ENCODE results near the gene MARK1. TPM values are rescaled to one million over a fixed set of nuclear protein-coding genes. Genes with fewer than 3 reads are reported as not detected.

Gene MARK1
- total RNA-seq, 1 experiment from 2014 or later: 17.8 TPM

DNA sequence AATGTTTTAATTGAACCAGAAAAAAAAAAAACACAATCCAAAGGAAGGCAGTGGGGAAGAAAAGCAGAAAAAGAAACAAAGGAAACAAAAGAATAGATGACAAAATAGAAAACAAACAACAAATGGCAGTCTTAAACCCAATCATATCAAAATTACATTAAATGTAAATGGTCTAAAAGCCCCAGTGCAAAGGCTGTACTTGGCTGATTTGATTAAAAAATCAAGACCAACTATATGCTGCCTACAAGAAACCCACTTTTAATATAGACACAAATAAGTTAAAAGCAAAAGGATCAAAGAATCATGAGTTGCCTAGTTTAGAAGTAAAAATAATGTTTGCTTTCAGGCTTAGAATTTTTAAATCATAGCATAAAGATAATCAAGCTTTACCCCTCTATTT, 142.4 kb downstream of the MARK1 start:
- H3T11ph ChIP-seq (ENCODE audit: low read length): no peak overlapping the region
- H3K4ac ChIP-seq (ENCODE audit: low read depth, low read length): no peak overlapping the region
- no peaks in the 10 kb centered on the region for H3K27me3 ChIP-seq (ENCODE audit: insufficient read depth, low read length)
- H2BK15ac ChIP-seq (ENCODE audit: low read depth, low read length): no peak overlapping the region
- H3K4me2 ChIP-seq (ENCODE audit: insufficient read depth, insufficient read length, low read length): no peak overlapping the region
- H3K4me1 Mint-ChIP-seq: peaks cover 6% of the 10 kb centered on the region in 2 experiments
- H2AK5ac ChIP-seq (ENCODE audit: insufficient read length, low read length): no peak overlapping the region
- no peaks in the 10 kb centered on the region for H3K4me1 ChIP-seq (ENCODE audit: insufficient read depth, low read length)
- no peaks in the 10 kb centered on the region for H3K79me2 ChIP-seq (ENCODE audit: insufficient read depth, low read length)
- no peaks in the 10 kb centered on the region for H3K23me2 ChIP-seq (ENCODE audit: insufficient read length, low read depth, low read length, poor library complexity, severe bottlenecking)
- H4K20me1 ChIP-seq (ENCODE audit: control insufficient read depth, insufficient read depth, insufficient read length): no peaks in the 10 kb centered on the region
- H4K5ac ChIP-seq (ENCODE audit: insufficient read length, low read depth, low read length): no peak overlapping the region
- H3K9me3 ChIP-seq (ENCODE audit: control insufficient read depth, low read depth, low read length): no peaks in the 10 kb centered on the region
- no peak overlapping the region for H3K23ac ChIP-seq (ENCODE audit: insufficient read length, low read depth, low read length)
- H3K9me3 Mint-ChIP-seq: peaks cover 0 to 11% of the 10 kb centered on the region in 2 experiments
- H3K4me3 Mint-ChIP-seq: no peak overlapping the region
- H3K27ac ChIP-seq (ENCODE audit: insufficient read length, low read depth, low read length): no peak overlapping the region
- H3K9ac ChIP-seq (ENCODE audit: extremely low read depth, insufficient read length, low read length): no peak overlapping the region
- H3K27me3 Mint-ChIP-seq (ENCODE audit: low read depth): peaks cover 2% of the 10 kb centered on the region; the same call in 1 of the 2 replicates
- H3K79me1 ChIP-seq (ENCODE audit: insufficient read depth, low read depth, low read length, poor library complexity, severe bottlenecking): no peaks in the 10 kb centered on the region
- no peak overlapping the region for H3K27ac Mint-ChIP-seq
- H3K14ac ChIP-seq (ENCODE audit: insufficient read depth, low read length): no peak overlapping the region
- H4K8ac ChIP-seq (replicated peaks; ENCODE audit: insufficient read length, low read depth, low read length): no peak overlapping the region
- no peak overlapping the region for H3K18ac ChIP-seq (ENCODE audit: insufficient read length, low read depth, low read length)
- TF ChIP-seq, protein P1, sequence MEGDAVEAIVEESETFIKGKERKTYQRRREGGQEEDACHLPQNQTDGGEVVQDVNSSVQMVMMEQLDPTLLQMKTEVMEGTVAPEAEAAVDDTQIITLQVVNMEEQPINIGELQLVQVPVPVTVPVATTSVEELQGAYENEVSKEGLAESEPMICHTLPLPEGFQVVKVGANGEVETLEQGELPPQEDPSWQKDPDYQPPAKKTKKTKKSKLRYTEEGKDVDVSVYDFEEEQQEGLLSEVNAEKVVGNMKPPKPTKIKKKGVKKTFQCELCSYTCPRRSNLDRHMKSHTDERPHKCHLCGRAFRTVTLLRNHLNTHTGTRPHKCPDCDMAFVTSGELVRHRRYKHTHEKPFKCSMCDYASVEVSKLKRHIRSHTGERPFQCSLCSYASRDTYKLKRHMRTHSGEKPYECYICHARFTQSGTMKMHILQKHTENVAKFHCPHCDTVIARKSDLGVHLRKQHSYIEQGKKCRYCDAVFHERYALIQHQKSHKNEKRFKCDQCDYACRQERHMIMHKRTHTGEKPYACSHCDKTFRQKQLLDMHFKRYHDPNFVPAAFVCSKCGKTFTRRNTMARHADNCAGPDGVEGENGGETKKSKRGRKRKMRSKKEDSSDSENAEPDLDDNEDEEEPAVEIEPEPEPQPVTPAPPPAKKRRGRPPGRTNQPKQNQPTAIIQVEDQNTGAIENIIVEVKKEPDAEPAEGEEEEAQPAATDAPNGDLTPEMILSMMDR (conservative IDR thresholded peaks at IDR 0.05): no peak
- H3K56ac ChIP-seq (ENCODE audit: insufficient read length, low read depth, low read length): no peak overlapping the region
- no peak overlapping the region for H2BK12ac ChIP-seq (ENCODE audit: insufficient read length, low read depth, low read length)
- no peak overlapping the region for H2AFZ ChIP-seq (ENCODE audit: low read length)
- H4K91ac ChIP-seq (ENCODE audit: insufficient read length, low read depth, low read length): no peak overlapping the region
- H2BK20ac ChIP-seq (ENCODE audit: low read depth, low read length, poor library complexity, severe bottlenecking): no peak overlapping the region
- no peak for DNase-seq
- peaks cover 0 to 6% (median 0%) of the 10 kb centered on the region in 3 experiments; a peak in 2 of 7 replicates for H3K36me3 Mint-ChIP-seq (ENCODE audit: insufficient read depth in 1 of 3, low read depth in 3 of 3)
- H2BK120ac ChIP-seq (ENCODE audit: low read depth, low read length, poor library complexity, severe bottlenecking): no peak overlapping the region
- no peak overlapping the region for H2BK5ac ChIP-seq (ENCODE audit: insufficient read length, low read length)
